GM20431 (cell line): ENCODE results near the gene RNF125.

Source experiments
- in situ Hi-C: fragments of 300-500 bp; cut with MseI, MboI; formaldehyde crosslinking; loops from one replicate; pipeline ENCODE4 v1.15.0; 2020; ENCODE audit warnings: low sequenced_read_pairs; ENCODE audit not compliant: unreplicated experiment

The RNF125 gene

DNA sequence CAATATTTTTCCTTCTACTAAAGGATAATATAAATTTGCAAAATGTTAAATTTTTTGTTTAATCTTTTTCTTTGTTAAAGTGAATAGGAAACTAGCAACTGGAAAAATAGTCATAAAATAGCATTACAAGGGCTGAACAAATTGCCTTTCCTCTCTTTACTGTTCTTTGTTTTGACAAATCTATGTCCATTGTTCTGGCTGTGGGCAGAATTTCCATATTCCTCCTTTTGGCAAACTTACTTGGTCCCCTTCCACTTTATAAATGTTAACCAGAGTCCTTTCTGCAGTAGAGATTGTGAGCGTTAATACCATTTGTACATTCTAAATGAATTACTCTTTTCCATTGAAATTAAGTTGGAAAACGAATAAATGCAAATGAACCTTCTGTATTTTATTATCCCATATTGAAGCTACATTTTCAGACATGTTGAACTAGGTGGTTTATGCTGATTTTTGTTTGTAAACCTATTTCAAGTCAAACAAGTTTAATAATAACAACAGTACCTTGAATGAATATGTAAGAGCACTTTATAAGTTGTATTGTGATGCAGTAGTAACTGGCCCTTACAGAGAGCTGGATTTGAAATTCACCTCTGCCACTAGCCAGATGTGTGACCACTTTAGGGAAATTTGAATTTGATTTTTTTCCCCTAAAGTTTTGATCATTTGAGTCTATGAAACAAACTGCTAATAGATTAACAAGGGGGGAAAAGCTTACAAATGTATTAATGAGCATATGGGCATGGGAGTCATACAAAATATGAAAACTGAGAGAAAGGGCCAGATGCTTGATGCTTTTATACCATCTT is 3.3 kb downstream of the RNF125 start:
- in situ Hi-C loops = no loop called here

DNA sequence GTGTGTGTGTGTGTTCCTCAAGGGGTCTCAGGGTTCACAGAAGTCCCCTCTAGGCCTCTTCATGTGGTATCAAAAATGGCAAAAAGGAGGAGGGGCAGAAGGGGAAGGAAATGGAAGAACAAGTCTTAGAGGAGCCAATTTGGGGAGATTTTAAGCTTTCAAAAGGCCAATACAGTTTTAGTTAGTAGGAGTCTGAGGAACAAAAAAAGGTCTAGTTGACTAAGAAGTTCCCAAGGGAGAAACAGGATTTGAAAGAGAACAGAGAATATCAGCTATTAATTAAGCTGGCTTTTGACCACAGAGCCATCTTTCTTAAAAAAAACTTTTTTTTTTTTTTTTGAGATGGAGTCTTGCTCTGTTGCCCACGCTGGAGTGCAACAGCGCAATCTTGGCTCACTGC is 7.1 kb downstream of the RNF125 start:
- in situ Hi-C loops = no loop called here

DNA sequence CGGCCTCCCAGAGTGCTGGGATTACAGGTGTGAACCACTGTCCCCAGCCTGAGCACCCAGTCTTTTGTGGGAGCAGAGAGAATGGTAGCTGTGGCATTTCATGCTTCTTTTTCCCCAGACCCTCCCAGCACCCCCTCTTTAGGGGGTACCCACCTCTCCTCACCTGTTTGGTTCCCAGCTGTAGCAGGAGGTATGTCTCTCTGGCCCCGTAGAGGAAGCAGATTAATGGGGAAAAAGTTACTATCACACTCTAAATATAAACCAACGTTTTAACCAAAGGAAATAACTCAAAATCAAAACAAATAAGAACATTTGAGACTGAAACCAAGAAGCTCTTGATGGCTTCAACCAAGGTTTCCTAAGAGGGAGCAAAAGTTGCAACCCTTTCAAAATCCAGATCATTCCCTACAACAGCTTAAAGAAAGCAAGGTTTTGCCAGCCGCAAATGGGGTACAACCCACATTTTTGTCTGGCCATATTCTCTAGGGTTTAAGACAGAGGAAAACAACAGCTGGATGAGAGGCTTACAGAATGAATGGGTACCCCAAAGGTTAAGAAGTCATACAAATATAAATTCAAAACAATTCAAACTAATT is 8.0 kb downstream of the RNF125 start:
- in situ Hi-C loops = no loop called here

DNA sequence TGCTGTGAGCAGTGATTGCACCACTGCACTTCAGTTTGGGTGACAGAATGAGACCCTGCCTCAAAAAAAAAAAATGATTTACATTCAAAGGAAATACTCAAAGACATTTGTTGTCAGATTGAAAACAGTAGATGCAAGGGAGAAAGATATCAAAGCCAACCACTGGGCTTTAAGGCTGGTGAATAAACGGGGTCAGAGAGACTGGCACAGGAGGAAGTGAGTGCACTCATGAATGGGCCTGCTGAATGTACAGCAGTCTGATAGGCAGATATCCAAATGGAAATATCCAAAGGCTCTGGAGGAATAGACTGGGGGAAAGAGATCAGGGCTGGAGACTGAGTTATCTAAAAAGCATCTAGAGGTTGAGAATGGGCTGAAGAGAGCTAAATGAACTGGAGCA is 10.9 kb downstream of the RNF125 start:
- in situ Hi-C loops = no loop called here

DNA sequence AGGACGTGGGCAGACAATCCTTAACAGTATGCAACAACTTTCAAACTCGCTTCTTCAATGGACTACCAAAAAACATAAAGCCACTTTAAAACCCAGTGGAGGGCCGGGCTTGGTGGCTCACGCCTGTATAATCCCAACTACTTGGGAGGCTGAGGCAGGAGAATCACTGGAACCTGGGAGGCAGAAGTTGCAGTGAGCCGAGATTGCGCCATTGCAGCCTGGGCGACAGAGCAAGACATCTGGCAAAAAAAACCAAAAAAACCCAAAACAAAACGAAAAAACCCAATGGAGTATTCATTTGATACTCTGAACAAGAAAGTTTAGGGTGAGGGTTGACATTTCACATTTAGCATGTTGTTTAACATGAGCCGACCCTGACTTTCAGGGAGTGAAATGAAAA is 14.0 kb downstream of the RNF125 start:
- in situ Hi-C loops = no loop called here

DNA sequence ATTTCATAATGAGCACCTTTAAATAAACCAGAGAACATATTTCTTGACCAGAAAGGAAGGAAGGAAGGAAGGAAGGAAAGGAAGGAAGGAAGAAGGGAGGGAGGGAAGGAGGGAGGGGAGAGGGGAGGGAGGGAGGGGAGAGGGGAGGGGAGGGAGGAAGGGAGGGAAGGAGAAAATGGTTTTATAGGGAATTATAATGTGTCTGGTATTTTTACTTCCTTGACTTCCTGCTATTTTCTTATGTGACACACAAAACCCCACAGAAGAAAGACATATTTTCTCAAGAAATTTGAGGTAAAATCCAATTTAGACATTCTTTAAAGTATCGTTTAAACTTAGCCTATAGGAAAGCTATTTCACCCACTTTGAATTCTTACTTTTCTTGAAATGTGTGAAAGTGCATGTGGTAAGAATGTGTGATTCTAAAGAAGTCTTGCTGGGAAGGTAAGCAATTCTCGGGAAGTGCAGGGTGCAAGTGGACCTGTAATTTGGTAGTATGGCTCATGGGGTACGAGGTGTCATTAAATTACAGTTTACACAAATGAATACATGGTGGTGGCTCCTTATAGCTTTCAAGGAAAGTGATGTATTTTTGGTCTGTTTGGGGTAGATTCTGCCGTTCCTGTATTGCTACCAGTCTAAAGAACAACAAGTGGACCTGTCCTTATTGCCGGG is 18.0 kb downstream of the RNF125 start:
- in situ Hi-C loops = no loop called here

DNA sequence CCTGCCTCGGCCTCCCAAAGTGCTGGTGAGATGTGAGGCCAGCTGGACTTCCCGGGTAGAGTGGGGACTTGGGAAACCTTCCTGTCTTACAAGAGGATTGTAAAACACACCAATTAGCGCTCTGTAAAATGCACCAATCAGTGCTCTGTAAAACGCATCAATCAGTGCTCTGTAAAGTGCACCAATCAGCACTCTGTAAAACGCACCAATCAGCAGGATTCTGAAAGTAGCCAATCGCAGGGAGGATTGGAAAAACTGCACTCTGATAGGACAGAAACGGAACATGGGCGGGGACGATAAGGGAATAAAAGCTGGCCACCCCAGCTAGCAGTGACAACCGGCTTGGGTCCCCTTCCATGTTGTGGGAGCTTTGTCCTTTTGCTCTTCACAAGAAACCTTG is 19.0 kb downstream of the RNF125 start:
- in situ Hi-C loops = no loop called here

DNA sequence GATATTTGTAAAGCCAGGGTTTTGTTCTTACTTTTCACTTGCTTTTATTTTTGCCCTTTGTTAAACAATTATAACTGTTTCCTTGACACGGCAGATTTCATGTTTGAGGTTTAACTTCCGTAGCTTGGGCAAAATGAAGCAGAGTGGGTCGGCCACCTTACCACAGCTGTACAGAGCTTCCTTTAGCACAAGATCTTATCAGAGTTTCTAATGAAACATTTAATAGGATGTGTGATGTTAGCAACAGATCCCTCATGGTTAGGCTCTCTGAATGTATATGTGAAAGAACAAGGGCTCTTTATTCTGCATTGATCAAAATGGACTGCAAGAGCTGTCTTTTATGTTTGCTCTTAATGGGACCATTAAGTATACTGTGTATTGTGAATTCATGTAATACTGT is 22.3 kb downstream of the RNF125 start:
- in situ Hi-C loops = no loop called here

DNA sequence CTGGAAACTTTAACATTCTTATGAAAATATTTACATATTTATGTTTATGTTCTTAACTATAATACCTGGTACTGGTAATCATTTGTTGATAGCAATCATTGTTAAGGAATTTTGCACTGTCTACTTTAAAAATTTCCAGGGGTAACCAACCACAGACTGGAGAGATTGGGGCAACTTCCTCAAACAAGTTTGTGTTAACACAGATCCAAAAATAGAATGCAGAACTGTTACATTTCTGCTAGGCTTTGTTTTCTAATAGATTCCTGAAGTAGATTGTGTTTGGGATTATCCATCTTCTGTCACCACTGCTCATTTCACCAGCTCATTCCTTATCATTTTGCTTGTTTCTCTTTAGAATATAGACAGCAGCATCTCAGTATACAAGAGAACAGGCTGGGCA is 23.7 kb downstream of the RNF125 start:
- in situ Hi-C loops = no loop called here

DNA sequence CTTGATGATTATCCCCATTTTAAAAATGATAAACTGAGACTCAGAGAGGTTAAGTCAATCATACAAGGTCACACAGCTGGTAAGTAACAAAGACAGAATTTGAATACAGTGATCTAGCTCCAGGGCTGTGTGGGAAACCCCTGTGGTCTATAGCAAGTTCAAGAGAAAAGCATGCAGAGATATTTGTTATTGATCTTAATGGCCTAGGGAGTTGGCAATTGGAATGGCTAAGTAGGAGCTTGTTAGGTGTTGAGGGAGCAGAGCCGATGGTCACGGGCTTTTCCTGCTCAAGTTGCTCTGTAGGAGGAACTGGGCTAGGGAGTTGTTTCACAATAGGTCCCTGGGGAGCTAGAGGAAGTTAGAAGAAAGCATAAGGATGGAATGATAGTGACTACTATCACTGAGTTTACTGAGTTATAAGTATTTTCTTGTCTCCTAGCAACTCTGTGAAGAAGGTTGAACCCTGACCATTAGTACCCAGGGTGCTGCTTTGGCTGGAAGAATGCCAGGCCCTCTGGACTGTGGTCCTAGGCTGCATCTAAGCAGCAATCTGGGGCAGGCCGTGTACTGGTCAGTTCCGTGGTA is 30.0 kb downstream of the RNF125 start:
- in situ Hi-C loops = no loop called here

DNA sequence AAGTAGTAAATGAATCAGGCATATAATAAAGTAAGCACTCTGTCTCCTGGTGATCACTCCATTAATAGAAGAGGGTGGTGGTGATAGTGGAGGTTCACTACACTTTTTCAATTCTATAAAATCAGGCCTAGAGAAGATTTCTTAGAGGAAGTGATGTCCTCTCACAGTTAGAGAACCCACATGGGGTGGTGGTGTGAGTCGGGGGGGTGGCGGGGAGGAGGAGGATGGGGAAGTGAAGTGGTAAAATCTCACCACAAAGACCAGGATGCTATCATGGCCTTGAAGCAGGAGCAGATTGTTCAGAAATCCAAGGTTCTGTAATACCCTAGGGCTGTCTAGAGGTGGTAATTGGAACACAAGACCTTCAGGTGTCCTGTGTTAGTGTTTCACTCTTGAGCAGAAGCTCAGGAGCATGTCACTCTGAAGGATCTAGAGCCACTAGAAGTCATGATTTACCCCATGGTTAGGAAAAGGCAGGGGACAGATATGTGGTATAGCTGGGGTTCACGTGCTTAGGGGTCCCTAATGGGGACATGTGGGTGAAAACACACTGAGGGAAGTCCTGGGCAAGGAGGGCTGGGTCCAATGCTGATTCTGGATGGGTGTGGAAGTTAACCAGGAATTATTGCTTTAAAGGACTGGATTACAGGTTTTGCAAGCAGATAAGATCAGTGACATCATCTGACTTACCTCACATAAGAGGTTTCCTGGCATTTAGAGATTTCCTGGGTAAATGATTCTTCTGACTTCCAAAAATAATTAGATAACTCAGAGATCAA is 31.0 kb downstream of the RNF125 start:
- in situ Hi-C loops = no loop called here

DNA sequence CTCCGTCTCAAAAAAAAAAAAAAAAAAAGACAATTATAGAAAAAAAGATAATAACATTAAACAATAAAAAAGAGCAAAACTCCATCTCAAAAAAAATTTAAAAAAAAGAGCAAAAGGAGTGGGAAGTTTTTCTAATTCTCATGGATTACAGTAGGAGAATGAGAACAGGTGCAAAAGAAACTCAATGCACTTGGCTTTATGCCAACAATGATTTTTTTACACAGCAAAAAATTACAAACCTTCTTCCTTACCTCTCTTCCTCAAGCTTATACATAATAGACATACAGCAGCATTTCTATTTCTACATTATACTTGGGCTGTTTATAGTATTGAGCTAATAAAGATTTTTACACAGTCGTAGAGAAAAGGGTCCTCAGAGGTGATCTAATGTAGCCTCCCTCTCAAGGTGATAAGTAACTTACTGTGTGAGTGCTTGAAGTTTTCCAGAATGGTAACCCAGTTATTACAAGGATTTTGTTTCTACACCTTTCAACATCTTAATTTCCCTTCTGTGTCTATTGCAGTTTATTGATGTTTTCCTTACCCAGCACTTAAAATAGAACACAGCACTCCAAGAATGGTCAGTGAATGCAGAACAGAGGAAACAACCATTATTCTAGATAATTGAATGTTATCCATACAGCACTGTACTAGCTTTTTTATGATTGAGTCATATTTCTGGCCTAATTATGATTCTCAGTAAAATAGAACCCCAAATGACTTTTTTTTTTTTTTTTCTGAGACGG is 38.2 kb downstream of the RNF125 start:
- in situ Hi-C loops = no loop called here

DNA sequence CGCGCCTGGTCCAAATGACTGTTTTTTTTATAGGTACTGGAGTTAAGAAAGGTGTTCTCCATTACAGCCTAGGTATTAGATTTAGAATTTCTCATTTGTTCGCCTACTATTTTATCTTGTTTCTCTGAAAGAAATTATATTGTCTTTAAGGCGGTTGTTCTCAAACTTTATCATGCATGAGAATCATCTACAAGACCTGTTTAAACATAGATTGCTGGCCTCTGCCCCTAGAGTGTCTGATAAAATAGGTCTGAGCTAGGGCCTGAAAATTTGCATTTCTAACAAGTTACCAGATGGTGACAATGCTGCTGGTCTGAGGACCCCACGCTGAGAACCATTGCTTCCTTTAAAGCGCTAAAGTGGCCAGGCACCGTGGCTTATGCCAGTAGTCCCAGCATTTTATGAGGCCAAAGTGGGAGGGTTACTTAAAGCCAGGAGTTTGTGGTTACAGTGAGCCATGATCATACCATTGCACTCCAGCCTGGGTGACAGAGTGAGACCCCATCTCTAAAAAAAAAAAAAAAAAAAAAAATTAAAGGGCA is 39.1 kb downstream of the RNF125 start:
- in situ Hi-C loops = no loop called here

DNA sequence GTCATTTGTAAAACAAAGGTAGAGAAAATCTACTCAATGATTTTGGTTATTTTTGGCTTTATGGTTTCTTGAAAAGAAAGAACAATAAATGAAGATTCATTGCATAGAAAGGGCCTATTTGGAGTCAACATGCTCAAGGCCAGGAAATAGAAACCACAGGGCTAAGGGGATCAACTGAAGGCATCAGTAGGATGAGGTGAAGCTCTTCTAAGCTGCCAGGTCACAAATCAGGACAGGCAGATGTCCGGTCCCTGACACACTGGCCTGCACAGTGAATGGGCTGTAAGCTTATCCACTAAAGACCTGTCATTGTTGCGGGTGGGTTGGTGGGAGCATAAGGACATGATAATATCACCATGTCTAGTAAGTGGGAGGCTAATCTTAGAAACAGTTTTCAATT is 41.4 kb downstream of the RNF125 start:
- in situ Hi-C loops = no loop called here

DNA sequence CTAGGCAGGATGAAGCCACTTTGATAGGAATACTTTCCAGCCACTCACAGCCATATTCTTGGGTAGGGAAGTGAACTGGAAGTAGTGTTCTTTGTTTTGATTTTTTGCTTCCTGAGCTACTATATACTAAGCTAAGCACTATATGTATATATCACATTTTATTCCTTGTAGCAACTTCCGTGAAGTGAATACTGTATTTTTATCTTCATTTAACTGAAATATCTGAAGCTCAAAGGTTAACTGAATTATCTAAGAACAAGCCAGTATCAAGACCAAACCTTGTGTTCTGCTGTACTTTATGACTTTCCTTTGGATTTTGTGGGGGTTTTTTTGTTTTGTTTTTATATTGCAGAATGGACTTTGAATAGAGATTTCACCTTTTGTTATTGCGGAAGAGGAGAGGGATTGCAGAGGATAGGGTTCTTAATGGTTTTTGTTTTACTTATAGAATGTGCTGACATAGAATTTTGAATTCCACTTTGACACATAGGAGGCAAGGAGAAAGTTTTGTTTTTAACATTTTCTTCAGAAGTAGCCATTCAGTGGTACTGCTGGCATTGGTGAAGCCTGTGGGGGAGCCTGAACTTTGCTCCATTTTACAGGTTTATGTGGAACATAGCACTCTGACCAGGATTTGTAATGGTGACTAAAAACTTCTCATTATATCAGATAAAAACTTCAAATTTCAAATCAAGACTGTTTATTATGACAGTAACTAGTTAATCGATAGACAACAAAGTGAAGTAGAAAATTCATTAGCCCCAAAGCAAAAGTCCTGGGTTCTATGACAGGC is 48.9 kb downstream of the RNF125 start:
- in situ Hi-C loops = no loop called here

DNA sequence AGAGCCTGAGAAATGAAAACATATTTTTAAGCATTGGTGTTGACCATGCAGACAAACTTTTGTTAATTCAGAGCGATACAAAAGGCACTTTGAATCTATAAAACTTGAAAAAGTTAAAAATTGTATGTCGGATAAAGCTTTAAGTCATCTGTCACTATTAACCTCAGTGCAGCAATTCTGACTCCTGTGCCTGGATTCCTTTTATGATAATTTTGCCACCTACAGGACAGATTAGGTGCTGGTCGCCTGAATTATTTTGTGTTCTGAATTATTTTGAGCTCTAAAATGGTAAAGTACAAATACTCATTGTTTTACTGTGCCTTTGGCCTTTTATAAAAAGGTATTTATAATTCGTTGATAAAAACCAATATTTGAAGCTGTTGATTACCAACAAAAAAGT is 53.7 kb downstream of the RNF125 start:
- in situ Hi-C loops = no loop called here

DNA sequence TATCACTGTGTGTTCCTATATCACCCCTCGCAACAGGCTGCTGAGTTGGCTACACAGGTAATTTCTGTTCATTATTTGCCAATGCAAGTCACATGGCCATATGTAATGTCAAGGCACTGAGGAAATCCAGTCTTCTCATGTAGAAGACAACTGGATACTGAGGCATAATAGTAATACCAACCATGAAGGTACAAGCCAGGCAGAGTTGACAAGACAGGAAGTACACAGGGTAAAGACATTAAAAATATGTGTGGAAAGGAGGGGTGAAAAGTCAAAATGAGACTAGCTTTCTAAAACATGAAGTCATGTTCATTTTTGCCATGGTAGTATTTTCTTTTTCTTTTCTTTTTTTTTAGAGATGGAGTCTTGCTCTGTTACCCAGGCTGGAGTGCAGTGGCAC is 55.6 kb downstream of the RNF125 start:
- in situ Hi-C loops = no loop called here

DNA sequence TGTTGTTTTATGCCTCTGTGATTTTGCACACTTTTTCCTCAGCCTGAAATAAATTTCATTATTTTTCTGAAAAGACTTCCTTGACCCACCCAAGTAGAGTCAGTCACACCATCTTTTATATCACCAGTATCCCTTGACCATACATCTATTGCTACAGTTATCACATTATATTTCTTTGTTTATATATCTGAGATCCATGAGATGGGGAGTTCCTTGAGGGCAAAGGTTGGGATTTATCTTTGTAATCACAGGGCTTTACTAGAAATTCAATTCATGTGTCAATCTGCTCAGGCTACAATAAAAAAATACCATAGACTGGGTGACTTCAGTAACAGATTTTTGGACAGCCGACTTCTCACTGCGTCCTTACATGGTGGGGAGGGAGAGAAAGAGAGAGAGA is 60.2 kb downstream of the RNF125 start:
- in situ Hi-C loops = no loop called here

DNA sequence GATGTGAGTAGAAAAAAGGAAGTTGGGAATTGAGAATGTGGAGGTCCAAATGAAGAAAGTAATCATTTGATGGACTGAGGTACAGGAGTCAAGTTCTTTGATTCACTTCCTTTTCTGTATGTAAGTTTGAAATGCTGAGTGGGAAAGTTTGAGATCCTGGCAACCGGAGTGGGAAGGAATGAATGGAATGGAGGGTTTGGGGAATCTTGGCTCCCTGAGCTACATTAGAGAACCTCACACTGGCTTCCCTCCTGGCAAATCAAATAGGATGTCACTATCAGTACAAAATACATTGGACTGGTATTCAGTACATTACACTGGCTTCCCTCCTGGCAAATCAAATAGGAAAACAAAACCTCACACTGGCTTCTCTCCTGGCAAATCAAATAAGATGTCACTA is 63.3 kb downstream of the RNF125 start:
- in situ Hi-C loops = no loop called here
